NB4 (cell line): Measurements from ENCODE around the gene ANO9.

Experiments used
- CTCF ChIP-seq: IDR thresholded peaks from one replicate; pipeline ENCODE4 v1.5.1; 2012; ENCODE audit warnings: low read depth, low read length
- POLR2A ChIP-seq: IDR thresholded peaks from 2 replicates; pipeline ENCODE4 v1.6.1; 2011; ENCODE audit warnings: mild to moderate bottlenecking; ENCODE audit not compliant: insufficient read length; ENCODE audit errors: extremely low read depth

DNA sequence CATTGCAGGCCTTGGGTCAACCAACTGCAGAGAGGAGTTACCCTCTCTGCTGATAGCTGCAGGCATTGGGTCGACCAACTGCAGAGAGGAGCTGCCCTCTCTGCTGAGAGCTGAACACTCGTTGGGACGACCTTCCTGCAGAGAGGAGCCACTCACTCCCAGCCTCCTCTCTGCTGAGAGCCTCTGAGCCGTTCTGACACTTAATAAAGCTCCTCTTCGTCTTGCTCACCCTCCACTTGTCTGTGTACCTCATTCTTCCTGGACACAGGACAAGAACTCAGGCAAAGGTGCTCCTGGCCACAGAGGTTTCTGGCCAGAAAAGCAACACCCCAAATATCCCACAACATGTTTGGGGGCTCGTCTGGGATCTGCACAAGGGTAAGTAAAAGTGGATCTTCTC lies 55.3 kb downstream of the ANO9 start:
- TF ChIP-seq CTCF (no peak), POLR2A (no peak)
